OCI-LY7 (cell line): Measurements from ENCODE around the gene ECD. TPM values are rescaled to one million over a fixed set of nuclear protein-coding genes. Genes with fewer than 3 reads are reported as not detected.

Experiments
- BruUV-seq: library from RNA; stranded (reverse); fragments of 400-500 nt; replicated peaks from 2 replicates; lab custom pipeline; 2021; lab: Mats Ljungman, UMichigan
- CTCF ChIA-PET: fragments of 300-600 bp; sonication (Branson Sonifier 250); formaldehyde crosslinking; loops from one replicate; lab custom pipeline; 2022; ENCODE audit warnings: antibody characterized with exemption; ENCODE audit not compliant: unreplicated experiment; lab: Charles Lee
- POLR2A ChIA-PET: fragments of 300-600 bp; sonication (Branson Sonifier 250); formaldehyde crosslinking; loops from one replicate; lab custom pipeline; 2022; ENCODE audit warnings: antibody characterized with exemption; lab: Charles Lee
- DNase-seq: peaks from one replicate; pipeline ENCODE4 v3.0.0-alpha.2; 2015; ENCODE audit warnings: low spot score
- H2AFZ ChIP-seq: fragments of 200-600 bp; sonication (generic), shearing (Covaris generic); 2 replicates; pipeline ENCODE4 v1.6.1; 2014; ENCODE audit warnings: mild to moderate bottlenecking, antibody characterized with exemption, low read length, moderate library complexity
- H3K27ac ChIP-seq: fragments of 200-600 bp; sonication (generic); 2 replicates; pipeline ENCODE4 v1.5.1; 2014; ENCODE audit warnings: mixed run types, low read depth, mild to moderate bottlenecking, moderate library complexity, low read length, inconsistent platforms; ENCODE audit not compliant: poor library complexity, severe bottlenecking
- H3K36me3 ChIP-seq: fragments of 200-600 bp; sonication (generic); 2 replicates; pipeline ENCODE4 v1.6.1; 2014; ENCODE audit warnings: mild to moderate bottlenecking, antibody characterized with exemption, low read length, moderate library complexity, mixed read lengths; ENCODE audit not compliant: insufficient read depth
- H3K4me1 ChIP-seq: fragments of 200-600 bp; sonication (generic); 2 replicates; pipeline ENCODE4 v1.5.1; 2014; ENCODE audit warnings: mild to moderate bottlenecking, low read length; ENCODE audit not compliant: insufficient read depth, poor library complexity, severe bottlenecking
- H3K4me2 ChIP-seq: fragments of 200-600 bp; sonication (generic); 2 replicates; pipeline ENCODE4 v1.6.1; 2014; ENCODE audit warnings: mild to moderate bottlenecking, low read length
- H3K4me3 ChIP-seq: fragments of 200-600 bp; sonication (generic); 2 replicates; pipeline ENCODE4 v1.5.1; 2014; ENCODE audit warnings: mild to moderate bottlenecking, low read depth, low read length; ENCODE audit not compliant: poor library complexity, severe bottlenecking
- H3K79me2 ChIP-seq: fragments of 200-600 bp; sonication (generic); 2 replicates; pipeline ENCODE4 v1.6.1; 2016; ENCODE audit warnings: low read depth, mild to moderate bottlenecking, low read length, moderate library complexity, mixed read lengths; ENCODE audit not compliant: insufficient read depth
- H3K9me2 ChIP-seq: fragments of 200-600 bp; sonication (generic); 2 replicates; pipeline ENCODE4 v1.6.1; 2016; ENCODE audit warnings: mild to moderate bottlenecking, low read length, mixed read lengths; ENCODE audit not compliant: insufficient read depth
- H3K9me3 ChIP-seq: fragments of 200-600 bp; sonication (generic); 2 replicates; pipeline ENCODE4 v1.6.1; 2014; ENCODE audit warnings: mild to moderate bottlenecking, mixed run types, low read length, mixed read lengths
- H4K20me1 ChIP-seq: fragments of 200-600 bp; sonication (generic); 2 replicates; pipeline ENCODE4 v1.6.1; 2014; ENCODE audit warnings: mild to moderate bottlenecking, antibody characterized with exemption, low read length, moderate library complexity, mixed read lengths; ENCODE audit not compliant: insufficient read depth
- CTCF ChIP-seq: fragments of 200-600 bp; sonication (generic); conservative IDR thresholded peaks from 2 replicates; pipeline ENCODE4 v1.5.1; 2014; ENCODE audit warnings: mild to moderate bottlenecking, antibody characterized with exemption, low read length, moderate library complexity, mixed read lengths
- EZH2phosphoT487 ChIP-seq: fragments of 200-600 bp; sonication (generic); IDR thresholded peaks from 2 replicates; pipeline ENCODE4 v1.6.1; 2018; ENCODE audit warnings: low read depth, borderline replicate concordance, mild to moderate bottlenecking, mixed run types, antibody characterized with exemption, low read length, moderate library complexity, mixed read lengths
- intact Hi-C: fragments of 100-400 bp; cut with micrococcal nuclease; formaldehyde crosslinking; loops from one replicate; pipeline ENCODE4 v1.10.0; 2022; ENCODE audit not compliant: unreplicated experiment
- total RNA-seq, 2 experiments: library from RNA; depleted of rRNA in 1 of 2; stranded (reverse); fragments of >200 nt in 1 of 2; shearing (Covaris generic) in 1 of 2; gene quantifications; 2 replicates each; pipeline ENCODE4 v1.2.3, GENCODE V29; 2014 to 2022

ECD gene
- total RNA-seq, 2 experiments from 2014 or later: 24.6 to 26.0 TPM

- CTCF ChIA-PET: no interaction called here
- Histone ChIP-seq H3K4me3 (no peak overlapping the region), H3K79me2 (no peaks in the 10 kb centered on the region), H3K4me2 (no peak overlapping the region), H2AFZ (no peak overlapping the region), H3K4me1 (no peaks in the 10 kb centered on the region), H3K9me2 (no peaks in the 10 kb centered on the region), H3K36me3 (peaks cover 13% of the 10 kb centered on the region; the same call in 1 of the 2 replicates), H4K20me1 (no peaks in the 10 kb centered on the region), H3K9me3 (no peaks in the 10 kb centered on the region), H3K27ac (no peak overlapping the region)
- no peak for TF ChIP-seq CTCF
- TF ChIP-seq EZH2phosphoT487: no peak
- POLR2A ChIA-PET: interaction anchor here (1.2 to 1.6 kb wide), 2 partner anchors 45 to 93 kb away, joined by 3 read pairs; no protein-coding TSS in a partner anchor
- no peak for DNase-seq
- BruUV-seq: no TSS peak
- intact Hi-C loops: no loop called here
Measured at GRCh38 chr10:73183667-73184281, 16.0 kb upstream of the ECD start.

DNA sequence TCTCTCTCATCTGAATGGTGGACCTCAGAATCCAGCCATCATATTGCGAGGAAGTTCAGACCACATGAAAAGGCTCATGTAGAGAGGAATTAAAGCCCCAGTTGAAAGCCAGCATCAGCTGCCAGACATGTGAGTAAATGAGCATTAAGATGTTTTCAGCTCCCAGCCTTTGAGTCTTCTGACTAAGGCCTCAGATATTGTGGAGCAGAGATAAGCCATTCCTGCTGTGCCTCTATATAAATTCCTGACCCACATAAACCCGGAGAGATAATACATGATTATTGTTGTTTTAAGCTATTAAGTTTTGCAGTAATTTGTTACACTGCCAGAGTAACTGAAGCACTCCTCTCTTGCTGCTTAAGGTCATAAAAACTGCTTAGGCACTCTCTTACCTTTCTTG, 14.8 kb upstream of the ECD start:
- Histone ChIP-seq H2AFZ (no peak overlapping the region), H3K9me2 (no peaks in the 10 kb centered on the region), H3K4me1 (no peaks in the 10 kb centered on the region), H3K79me2 (no peaks in the 10 kb centered on the region), H3K4me2 (no peak overlapping the region), H3K36me3 (peaks cover 13% of the 10 kb centered on the region; the same call in 1 of the 2 replicates), H4K20me1 (no peaks in the 10 kb centered on the region), H3K4me3 (no peak overlapping the region), H3K9me3 (no peaks in the 10 kb centered on the region), H3K27ac (no peak overlapping the region)
- ChIA-PET CTCF (no interaction called here), POLR2A (interaction anchor here (0.6 to 1.6 kb wide), 4 partner anchors 44 to 94 kb away, joined by 3 to 4 read pairs (median 4); no protein-coding TSS in a partner anchor)
- intact Hi-C loops: no loop called here
- DNase-seq: no peak
- no TSS peak for BruUV-seq
- TF ChIP-seq CTCF (no peak), EZH2phosphoT487 (no peak)
